HG03520 (cell line): ENCODE measurements around the gene RGS3.
"Not testable (repeated sequence)": the region's sequence is repeated elsewhere in the genome, so short reads cannot be mapped to it uniquely, and the experiment has no call there.

ENCODE experiments used
- ATAC-seq: cut with Tn5 transposase; IDR thresholded peaks from one replicate; pipeline ENCODE4 v1.9.1; 2021; ENCODE audit warnings: mild to moderate bottlenecking, moderate library complexity; ENCODE audit not compliant: unreplicated experiment

The RGS3 gene

DNA sequence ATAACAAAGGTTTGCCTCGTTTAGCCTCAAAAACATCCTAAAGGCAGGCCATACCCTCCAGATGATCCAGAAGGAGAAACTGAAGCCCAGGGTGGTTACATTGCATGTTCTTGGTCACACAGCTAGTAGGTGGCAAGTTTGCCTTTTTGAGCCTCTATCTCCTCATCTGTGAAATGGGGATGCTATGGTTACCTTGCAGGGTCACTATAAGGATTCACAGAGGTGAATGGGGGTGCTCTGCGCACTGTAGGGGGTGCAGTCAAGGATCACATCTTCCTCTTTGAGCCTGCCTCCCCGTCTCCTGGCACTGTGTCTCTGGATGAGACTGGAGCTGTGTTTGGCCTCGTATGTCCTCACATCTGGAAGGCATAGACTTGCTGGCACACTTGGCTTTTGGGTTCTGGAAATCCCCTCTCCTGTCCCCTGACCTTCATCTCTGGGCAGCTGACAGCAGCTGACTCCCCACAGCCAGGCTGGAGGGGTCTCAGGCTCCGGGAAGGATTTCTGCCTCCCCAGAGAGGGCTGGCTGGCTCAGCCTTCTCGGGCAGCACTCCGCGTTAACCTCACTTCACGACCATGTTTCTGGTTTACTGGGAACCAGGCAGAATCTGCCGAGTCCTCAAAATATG is 167.7 kb downstream of the RGS3 start:
- ATAC-seq: no peak

DNA sequence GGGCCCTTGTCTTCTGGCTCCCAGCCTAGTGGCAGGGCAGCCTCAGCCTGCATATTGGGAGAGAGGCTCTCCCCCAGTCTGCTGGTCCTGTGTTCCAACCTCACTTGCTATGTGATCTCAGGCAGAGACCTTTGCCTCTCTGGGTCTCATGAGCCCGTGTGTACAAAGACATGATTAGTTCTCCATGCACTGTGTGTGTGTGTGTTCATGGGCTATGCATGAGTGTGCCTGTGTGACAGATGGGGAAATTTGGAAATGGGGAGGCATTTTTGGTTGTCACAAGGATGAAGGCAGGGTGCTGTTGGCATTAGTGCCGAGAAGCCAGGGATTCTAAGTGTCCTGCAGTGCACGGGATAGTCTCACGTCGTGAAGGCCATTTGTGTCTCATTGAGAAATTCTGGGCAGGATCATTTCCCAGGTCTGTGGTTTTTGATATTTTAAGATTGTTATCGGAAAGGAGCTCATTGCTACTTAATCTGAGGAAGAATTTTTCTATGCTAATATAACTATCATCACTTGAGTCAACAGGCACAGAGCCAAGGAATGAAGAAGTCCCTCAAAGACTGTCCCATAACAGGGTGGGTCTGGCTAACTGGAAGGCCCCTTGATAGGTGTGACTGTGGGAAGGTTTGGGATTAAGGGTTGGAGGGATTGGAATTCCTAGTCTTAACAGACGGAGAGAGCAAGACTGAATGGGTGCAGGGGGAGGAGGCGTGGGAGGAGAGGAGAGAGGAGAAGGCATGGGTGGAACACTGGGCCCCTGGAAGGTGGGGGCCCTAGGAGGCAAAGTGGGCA is 168.5 kb downstream of the RGS3 start:
- ATAC-seq: no peak

DNA sequence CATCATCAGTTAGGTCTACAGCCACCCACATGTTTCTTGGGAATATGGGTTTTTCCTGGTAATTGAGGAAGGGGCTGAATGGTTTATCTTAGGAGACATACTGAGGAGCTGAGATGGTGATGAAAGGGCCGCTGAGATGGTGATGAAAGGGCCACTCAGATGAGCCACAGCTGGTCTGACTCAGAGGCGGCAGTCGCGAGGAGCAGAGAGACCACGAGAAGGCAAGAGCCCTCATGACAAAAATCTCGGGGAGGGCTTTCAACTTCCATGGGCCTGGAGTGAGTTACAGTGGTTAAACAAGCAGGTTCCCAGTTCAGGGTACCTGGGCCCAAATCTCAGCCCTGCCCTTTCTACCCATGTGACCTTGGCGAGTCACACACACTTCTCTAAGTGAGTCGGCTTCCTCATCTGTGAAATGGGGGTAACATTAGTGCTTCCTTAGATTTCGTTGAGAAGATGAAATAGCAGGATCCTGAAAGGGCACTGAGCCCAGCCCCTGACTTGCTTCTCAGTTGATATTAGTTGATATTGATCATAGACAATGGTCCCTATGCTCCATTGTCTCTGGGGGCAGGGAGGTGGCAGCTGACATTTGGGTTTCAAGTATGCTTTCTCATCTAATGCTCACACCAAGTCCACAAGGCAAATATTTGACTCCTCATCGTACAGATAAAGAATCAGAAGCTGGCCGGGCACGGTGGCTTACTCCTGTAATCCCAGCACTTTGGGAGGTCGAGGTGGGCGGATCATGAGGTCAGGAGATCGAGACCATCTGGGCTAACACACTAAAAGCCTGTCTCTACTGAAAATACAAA is 169.5 kb downstream of the RGS3 start:
- no peak for ATAC-seq

- ATAC-seq: no peak
Observed at GRCh38 chr9:113633782-113634595, 170.5 kb downstream of the RGS3 start.

- no peak for ATAC-seq
Observed at GRCh38 chr9:113634596-113635515, 171.3 kb downstream of the RGS3 start.

- no peak for ATAC-seq
Observed at GRCh38 chr9:113635586-113635985, 172.1 kb downstream of the RGS3 start.

- no peak for ATAC-seq
Observed at GRCh38 chr9:113636165-113636564, 172.6 kb downstream of the RGS3 start.

- no peak for ATAC-seq
Observed at GRCh38 chr9:113636693-113637092, 173.2 kb downstream of the RGS3 start.

- ATAC-seq: no peak
Observed at GRCh38 chr9:113638490-113638889, 175.0 kb downstream of the RGS3 start.

DNA sequence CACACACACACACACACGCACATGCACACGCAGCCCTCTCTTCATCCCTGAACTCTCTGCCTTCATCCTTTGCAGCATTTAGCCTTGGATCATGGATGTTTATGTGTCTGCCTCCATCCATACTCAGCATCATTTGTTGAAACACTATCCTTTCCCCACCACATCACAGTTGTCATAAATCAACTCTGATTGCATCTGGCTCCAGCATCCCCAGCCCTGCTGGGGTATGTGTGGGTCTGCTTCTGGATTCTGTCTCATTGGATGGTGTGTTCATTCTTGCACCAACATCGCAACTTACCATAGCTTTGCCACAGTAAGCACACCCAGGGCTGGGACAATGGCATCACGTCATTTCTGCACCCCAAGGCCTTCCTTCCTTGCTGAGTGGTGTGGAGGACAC is 175.4 kb downstream of the RGS3 start:
- ATAC-seq: no peak

GRCh38 chr9:113639411-113639970 is 176.0 kb downstream of the RGS3 start:
- not testable (repeated sequence) for ATAC-seq

DNA sequence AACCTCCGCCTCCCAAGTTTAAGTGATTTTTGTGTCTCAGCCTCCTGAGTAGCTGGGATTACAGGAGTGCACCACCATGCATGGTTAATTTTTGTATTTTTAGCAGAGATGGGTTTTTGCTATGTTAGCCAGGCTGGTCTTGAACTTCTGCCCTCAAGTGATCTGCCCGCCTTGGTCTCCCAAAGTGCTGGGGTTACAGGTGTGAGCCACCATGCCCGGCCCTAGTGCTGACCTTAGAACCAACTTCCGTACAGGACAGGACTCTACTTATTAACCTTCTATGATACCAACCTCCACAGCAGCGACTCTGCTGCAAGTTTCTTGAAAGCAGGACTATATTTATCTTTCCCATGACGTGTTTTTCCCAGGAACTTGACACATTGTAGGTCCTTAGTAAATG is 176.9 kb downstream of the RGS3 start:
- no peak for ATAC-seq

DNA sequence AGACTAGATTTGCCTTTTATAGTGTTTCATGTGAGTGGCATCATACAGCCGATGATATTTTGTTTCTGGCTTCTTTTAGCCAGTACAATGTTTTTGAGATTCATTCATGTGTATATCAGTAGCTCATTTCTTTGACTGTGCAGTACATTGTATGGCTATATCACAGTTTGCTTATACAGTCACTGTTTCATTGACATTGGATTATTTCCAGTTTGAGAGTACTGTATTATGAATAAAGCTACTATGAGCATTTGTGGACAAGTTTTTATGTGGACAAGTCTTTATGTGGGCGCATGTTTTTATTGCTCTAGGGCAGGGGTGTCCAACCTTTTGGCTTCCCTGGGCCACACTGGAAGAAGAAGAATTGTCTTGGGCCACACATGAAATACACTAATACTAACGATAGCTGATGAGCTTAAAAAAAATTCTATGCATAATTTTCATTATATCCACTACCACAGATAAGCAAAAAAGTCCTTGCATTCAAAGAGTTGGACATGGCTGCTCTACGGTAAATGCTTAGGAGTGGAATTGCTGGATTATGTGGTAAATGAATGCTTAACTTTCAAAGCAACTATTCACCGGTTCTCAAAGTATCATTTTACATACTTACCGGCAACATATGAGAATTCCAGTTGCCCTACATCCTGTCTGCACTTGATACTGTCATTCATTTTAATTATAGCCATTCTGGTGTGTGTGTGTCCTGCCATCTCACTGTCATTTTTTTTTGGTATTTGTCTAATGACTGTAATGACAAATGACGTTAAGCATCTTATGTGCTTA is 177.8 kb downstream of the RGS3 start:
- no peak for ATAC-seq

GRCh38 chr9:113644321-113644720 is 180.8 kb downstream of the RGS3 start:
- ATAC-seq: no peak

DNA sequence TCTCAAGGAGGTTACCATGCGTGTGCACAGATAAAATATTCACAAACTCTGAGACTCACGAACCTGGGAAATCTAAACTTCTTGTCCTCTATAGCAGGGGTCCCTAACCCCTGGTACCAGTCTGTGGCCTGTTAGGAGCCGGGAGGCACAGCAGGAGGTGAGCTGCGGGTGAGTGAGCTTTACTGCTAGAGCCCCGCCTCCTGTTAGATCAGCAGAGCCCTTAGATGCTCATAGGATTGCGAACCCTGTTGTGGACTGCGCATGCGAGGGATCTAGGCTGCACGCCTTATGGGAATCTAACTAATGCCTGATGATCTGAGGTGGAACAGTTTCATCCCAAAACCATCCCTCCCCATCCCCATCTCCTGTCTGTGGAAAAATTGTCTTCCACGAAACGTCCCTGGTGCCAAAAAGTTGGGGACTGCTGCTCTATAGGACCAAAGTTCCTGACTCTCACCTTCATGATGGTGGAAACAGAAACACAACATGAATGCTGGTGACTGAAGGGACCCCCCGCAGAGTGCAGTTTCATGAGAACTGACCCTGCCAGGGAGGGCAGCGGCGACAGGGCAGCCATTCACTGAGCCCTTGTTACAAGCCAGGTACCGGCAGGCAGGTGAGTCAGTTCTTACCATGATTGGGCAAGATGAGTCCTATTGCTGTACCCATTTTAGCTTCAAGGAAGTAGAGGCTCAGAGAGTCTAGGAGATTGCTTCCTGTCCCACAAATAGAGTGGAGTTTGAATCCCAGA is 181.9 kb downstream of the RGS3 start:
- ATAC-seq: no peak

DNA sequence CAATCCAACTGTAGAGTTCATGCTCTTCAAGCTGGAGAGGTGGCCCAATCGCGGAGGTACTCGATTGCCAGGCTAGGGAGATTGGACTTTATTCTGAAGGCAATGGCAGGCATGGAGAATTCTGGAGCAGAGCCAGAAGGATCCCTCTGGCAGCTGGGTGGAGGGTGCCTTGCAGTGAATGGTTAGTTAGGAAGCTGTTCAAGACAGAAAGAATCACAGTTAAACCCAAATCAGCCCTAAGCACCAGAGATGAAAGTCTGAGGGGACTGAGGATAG is 182.4 kb downstream of the RGS3 start:
- no peak for ATAC-seq

DNA sequence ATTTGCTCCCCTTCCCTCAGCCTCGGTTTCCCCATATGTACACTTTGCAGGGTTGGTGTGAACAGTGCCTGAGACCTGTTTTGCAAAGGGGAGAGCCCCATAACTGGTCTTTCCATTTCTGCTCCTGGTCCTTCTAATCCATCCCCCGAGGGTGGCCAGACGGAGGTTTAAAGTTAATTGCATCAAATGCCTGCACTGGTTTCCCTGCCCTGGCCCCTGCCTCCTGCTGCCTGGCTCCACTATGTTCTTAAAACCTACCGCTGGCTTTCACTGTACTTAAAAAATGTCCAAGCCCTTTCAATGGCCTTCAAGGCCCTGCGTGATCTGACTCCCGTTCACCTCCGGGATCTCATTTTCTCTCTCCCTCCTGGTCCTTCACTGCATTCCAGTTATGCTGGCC is 183.0 kb downstream of the RGS3 start:
- ATAC-seq: no peak
